Choroid plexus epithelial cell (primary cell): ENCODE data around the gene CLDN24.

ENCODE experiments used
- DNase-seq: peaks from one replicate; pipeline ENCODE4 v3.0.0-alpha.2; 2010; ENCODE audit warnings: low read depth
- H3K4me3 ChIP-seq: 2 replicates; pipeline ENCODE4 v1.5.1; 2011; ENCODE audit warnings: low read depth, mild to moderate bottlenecking, control low read depth, low read length, moderate library complexity
- CTCF ChIP-seq: conservative IDR thresholded peaks from 2 replicates; pipeline ENCODE4 v1.5.1; 2011; ENCODE audit warnings: low read depth, mild to moderate bottlenecking, control low read depth, inconsistent platforms, low read length, moderate library complexity

Gene CLDN24

DNA sequence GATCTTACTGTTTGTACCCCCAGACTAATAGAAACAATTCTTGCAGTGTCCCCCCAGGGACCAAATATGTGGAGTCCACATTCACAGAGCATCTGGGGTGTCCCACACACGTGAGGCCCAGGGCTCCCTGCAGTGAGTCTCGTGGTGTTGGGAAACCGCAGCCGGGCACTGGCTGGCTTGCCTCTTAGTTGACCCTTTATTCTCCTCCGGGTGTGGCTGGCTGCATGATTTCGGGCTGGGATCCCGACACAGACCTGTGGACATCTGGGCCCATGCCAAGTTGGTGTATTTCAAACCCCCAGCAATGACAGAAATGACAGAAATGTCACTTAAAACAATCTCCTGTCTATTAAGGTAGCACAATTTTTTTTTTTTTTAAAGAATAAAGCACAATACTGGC is 15.6 kb upstream of the CLDN24 start:
- H3K4me3 ChIP-seq = no peak overlapping the region
- peak; percentile 66 for DNase-seq
- no peak for TF ChIP-seq CTCF

DNA sequence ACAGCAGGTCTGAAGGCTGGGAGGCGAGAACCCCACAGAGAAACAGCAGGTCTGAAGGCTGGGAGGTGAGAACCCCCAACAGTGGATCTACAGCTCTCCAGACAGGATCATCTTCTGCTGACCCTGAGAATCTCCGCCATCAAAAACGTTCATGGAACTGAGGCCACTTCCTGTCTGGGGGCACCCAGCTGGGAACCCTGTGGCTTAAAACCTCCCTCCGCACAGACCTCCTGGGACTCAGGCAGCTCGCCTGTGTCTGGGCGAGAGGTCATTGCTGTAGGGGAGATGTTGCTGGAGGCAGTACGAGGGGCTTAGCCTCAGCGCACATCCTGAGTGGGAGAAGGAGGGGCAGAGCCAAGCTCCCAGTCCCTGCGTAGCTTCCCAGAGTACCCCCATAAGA is 15.1 kb upstream of the CLDN24 start:
- TF ChIP-seq CTCF = no peak
- DNase-seq = peak; percentile 79
- H3K4me3 ChIP-seq = no peak overlapping the region

- no peak overlapping the region for H3K4me3 ChIP-seq
- TF ChIP-seq CTCF = no peak
- peak; percentile 92 for DNase-seq
These were observed 13.2 kb upstream of the CLDN24 start for GRCh38 chr4:183335369-183335940.

DNA sequence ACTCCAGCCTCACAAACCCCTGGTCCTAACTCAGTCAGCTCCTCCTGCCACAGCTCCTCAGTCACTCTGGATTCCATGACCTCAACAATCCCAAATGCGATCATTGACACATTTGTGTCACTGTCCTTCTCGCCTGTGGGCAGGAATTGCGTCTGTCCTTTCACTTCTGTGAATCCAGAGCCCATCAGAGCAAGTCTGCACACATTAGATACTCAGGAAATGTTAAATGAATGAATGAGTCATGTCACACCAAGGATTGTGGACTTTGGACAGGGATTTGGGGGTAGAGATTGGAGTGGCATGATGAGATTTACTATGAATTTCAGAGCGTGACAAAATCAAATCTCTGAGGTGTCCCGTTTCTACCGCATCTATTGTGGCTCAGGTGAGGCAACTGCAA is 11.8 kb upstream of the CLDN24 start:
- no peak for DNase-seq
- no peak for TF ChIP-seq CTCF
- no peak overlapping the region for H3K4me3 ChIP-seq

GRCh38 chr4:183333202-183333601 is 11.0 kb upstream of the CLDN24 start:
- H3K4me3 ChIP-seq = no peak overlapping the region
- TF ChIP-seq CTCF = no peak
- no peak for DNase-seq

- TF ChIP-seq CTCF = no peak
- no peak for DNase-seq
These were observed 10.2 kb upstream of the CLDN24 start for GRCh38 chr4:183332447-183332846.

DNA sequence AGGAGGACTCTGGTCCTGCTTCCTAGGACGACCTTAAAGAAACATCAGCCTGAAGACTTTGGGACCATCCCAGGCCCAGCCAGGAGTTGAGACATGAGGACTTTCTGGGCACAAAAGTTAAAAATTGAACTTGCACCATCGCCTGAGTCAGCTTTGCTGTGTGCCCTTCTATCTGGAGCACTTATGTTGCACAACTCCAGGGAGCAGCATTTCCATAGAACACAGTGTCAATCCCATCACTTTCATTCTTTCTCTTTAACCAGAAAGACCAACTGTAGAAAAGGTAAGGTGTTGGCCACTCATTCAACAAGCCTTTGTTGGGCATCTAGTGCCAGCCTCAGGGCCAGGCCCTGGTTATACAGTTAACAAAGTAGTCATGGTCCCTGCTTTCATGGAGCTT is 8.6 kb upstream of the CLDN24 start:
- no peak overlapping the region for H3K4me3 ChIP-seq
- DNase-seq = no peak
- TF ChIP-seq CTCF = no peak

More at GRCh38 chr4:183332447-183332846, 10.2 kb upstream of the CLDN24 start:
- no peak overlapping the region for H3K4me3 ChIP-seq
